K562 (cell line): Measurements from ENCODE around the gene CEP85L. TPM values are rescaled to one million over a fixed set of nuclear protein-coding genes. Genes with fewer than 3 reads are reported as not detected.

ENCODE experiments used
- ATAC-seq: fragments of 200-7000 bp; cut with Tn5 transposase; 3 replicates; pipeline ENCODE4 v1.9.1; 2020; ENCODE audit warnings: moderate library complexity
- BruUV-seq: library from RNA; stranded (reverse); fragments of 400-500 nt; replicated peaks from 2 replicates; lab custom pipeline; 2021; lab: Mats Ljungman, UMichigan
- CTCF ChIA-PET: fragments of 300-600 bp; formaldehyde crosslinking; extraction: SDS; loops from one replicate; lab custom pipeline; 2021; ENCODE audit warnings: low intra/inter-chr PET ratio; lab: Yijun Ruan, JAX
- POLR2A ChIA-PET: fragments of 300-600, 350-650 bp; sonication (Branson Sonifier 250); formaldehyde crosslinking; extraction: SDS; loops from one replicate; lab custom pipeline; 2021; ENCODE audit warnings: antibody characterized with exemption, inconsistent platforms; lab: Yijun Ruan, JAX
- DNase-seq, 4 experiments: peaks; one replicate each; pipeline versions ENCODE4 v3.0.0 to v3.0.0-alpha.2; 2011 to 2018; ENCODE audit warnings: low spot score in 3 of 4, mixed read lengths in 3 of 4; ENCODE audit errors: extremely low read depth in 1 of 4
- FAIRE-seq: peaks from 2 replicates; lab custom pipeline; 2011; peaks lifted over from hg19 to GRCh38; lab: Jason Lieb, UNC
- H2AFZ ChIP-seq: 2 replicates; pipeline ENCODE4 v1.6.0; 2011; ENCODE audit warnings: low read depth, low read length, control low read depth, inconsistent platforms
- H3K27ac ChIP-seq: fragments of 200-600 bp; 3 replicates; pipeline ENCODE4 v1.8.0; 2011; ENCODE audit warnings: low read depth, mild to moderate bottlenecking, control low read depth, inconsistent platforms, low read length, moderate library complexity, mixed read lengths; ENCODE audit errors: extremely low read depth
- H3K27me3 ChIP-seq, 2 experiments: fragments of 300-600 bp in 1 of 2; 2 replicates in 1 of 2; 3 replicates in 1 of 2; pipeline versions ENCODE4 v1.6.0 to v1.8.0; 2011; ENCODE audit warnings: inconsistent platforms in 2 of 2, low read length in 2 of 2, mild to moderate bottlenecking in 1 of 2, mixed read lengths in 1 of 2, moderate library complexity in 1 of 2; ENCODE audit not compliant: control insufficient read depth in 2 of 2, insufficient read depth in 2 of 2
- H3K36me3 ChIP-seq: fragments of 300-600 bp; 3 replicates; pipeline ENCODE4 v1.8.0; 2011; ENCODE audit warnings: mild to moderate bottlenecking, low read length, inconsistent platforms; ENCODE audit not compliant: control insufficient read depth, insufficient read depth
- H3K4me1 ChIP-seq, 2 experiments: fragments of 200-600 bp in 1 of 2; replicated peaks in 1 of 2; 2 replicates in 1 of 2; 3 replicates in 1 of 2; pipeline versions ENCODE4 v1.5.1 to v1.8.0; 2011; ENCODE audit warnings: inconsistent platforms in 2 of 2, low read length in 2 of 2, mild to moderate bottlenecking in 1 of 2, mixed read lengths in 1 of 2, moderate library complexity in 1 of 2; ENCODE audit not compliant: control insufficient read depth in 2 of 2, insufficient read depth in 2 of 2
- H3K4me2 ChIP-seq: 2 replicates; pipeline ENCODE4 v1.6.1; 2011; ENCODE audit warnings: low read length, control low read depth, inconsistent platforms, mixed read lengths; ENCODE audit not compliant: insufficient read depth
- H3K4me3 ChIP-seq: fragments of 200-600 bp; sonication (generic), shearing (Covaris generic); 2 replicates; pipeline ENCODE4 v1.5.1; 2016; ENCODE audit warnings: control low read depth, inconsistent platforms
- H3K79me2 ChIP-seq: fragments of 200-600 bp; 3 replicates; pipeline ENCODE4 v1.8.0; 2011; ENCODE audit warnings: low read length, inconsistent platforms; ENCODE audit not compliant: control insufficient read depth, insufficient read depth
- H3K9ac ChIP-seq, 2 experiments: 2 replicates each; pipeline versions ENCODE4 v1.6.0 to v1.6.1; 2011; ENCODE audit warnings: low read depth in 2 of 2, low read length in 2 of 2, control low read depth in 1 of 2, inconsistent platforms in 1 of 2, mild to moderate bottlenecking in 1 of 2, mixed read lengths in 1 of 2; ENCODE audit not compliant: insufficient read depth in 1 of 2
- H3K9me1 ChIP-seq: one replicate; pipeline ENCODE4 v1.6.0; 2011; ENCODE audit warnings: inconsistent platforms, mild to moderate bottlenecking, low read length, moderate library complexity; ENCODE audit not compliant: control insufficient read depth, insufficient read depth
- H3K9me3 ChIP-seq: replicated peaks from 2 replicates; pipeline ENCODE4 v1.5.1; 2011; ENCODE audit warnings: low read depth, low read length, inconsistent platforms; ENCODE audit not compliant: control insufficient read depth, insufficient read depth
- H4K20me1 ChIP-seq: replicated peaks from 2 replicates; pipeline ENCODE4 v1.6.1; 2011; ENCODE audit warnings: low read length, inconsistent platforms, mixed read lengths; ENCODE audit not compliant: control insufficient read depth, insufficient read depth
- ARID1B ChIP-seq: fragments of 450-650 bp; IDR thresholded peaks from 2 replicates; pipeline ENCODE4 v1.6.1; 2016; ENCODE audit warnings: antibody characterized with exemption, mild to moderate bottlenecking, inconsistent platforms
- DPF2 ChIP-seq: fragments of 450-650 bp; IDR thresholded peaks from 2 replicates; pipeline ENCODE4 v1.6.1; 2016
- EGR1 ChIP-seq: fragments of 450-650 bp; conservative IDR thresholded peaks from 2 replicates; pipeline ENCODE4 v1.6.1; 2017; ENCODE audit warnings: mild to moderate bottlenecking
- ETV6 ChIP-seq, 3 experiments: fragments of 150-350 bp in 1 of 3; sonication (generic) in 1 of 3; formaldehyde crosslinking in 1 of 3; IDR thresholded peaks; 2 replicates each; pipeline versions ENCODE4 v1.6.1 to v1.8.0; 2014 to 2022; ENCODE audit warnings: borderline replicate concordance in 2 of 3, low read depth in 2 of 3, antibody characterized with exemption in 1 of 3, low read length in 1 of 3, mild to moderate bottlenecking in 1 of 3, missing genetic modification reagents in 1 of 3
- L3MBTL2 ChIP-seq: fragments of 450-650 bp; IDR thresholded peaks from 2 replicates; pipeline ENCODE4 v1.6.1; 2016; ENCODE audit warnings: mild to moderate bottlenecking, moderate library complexity
- MEIS2 ChIP-seq: fragments of 450-650 bp; IDR thresholded peaks from 2 replicates; pipeline ENCODE4 v1.6.1; 2014; ENCODE audit warnings: mild to moderate bottlenecking; ENCODE audit not compliant: partially characterized antibody
- RBBP5 ChIP-seq: fragments of 200-600 bp; sonication (generic); IDR thresholded peaks from 2 replicates; pipeline ENCODE4 v1.6.1; 2012; ENCODE audit warnings: borderline replicate concordance, mild to moderate bottlenecking, low read length, control low read depth, inconsistent platforms; ENCODE audit not compliant: insufficient read depth, poor library complexity, severe bottlenecking
- RBM22 ChIP-seq: fragments of 200-400 bp; formaldehyde crosslinking; IDR thresholded peaks from 2 replicates; pipeline ENCODE4 v1.6.1; 2018; ENCODE audit warnings: low read length, low read depth; ENCODE audit not compliant: poor library complexity, severe bottlenecking
- TAL1 ChIP-seq: fragments of 450-650 bp; IDR thresholded peaks from 2 replicates; pipeline ENCODE4 v1.6.1; 2016; ENCODE audit warnings: mild to moderate bottlenecking
- ZFX ChIP-seq: sonication (generic); formaldehyde crosslinking; IDR thresholded peaks from 2 replicates; pipeline ENCODE4 v1.8.0; 2022; ENCODE audit warnings: mild to moderate bottlenecking, missing genetic modification reagents, moderate library complexity
- WGBS: fragments of 100-300 bp; shearing (Covaris generic); methylation state at CpG from one replicate; pipeline ENCODE4 v1.1.6; 2016; ENCODE audit warnings: low coverage, mixed read lengths; ENCODE audit not compliant: insufficient coverage; ENCODE audit errors: missing lambda C conversion rate; 5-methylcytosine and 5-hydroxymethylcytosine counted together
- in situ Hi-C: fragments of 300-500 bp; cut with MboI; formaldehyde crosslinking; loops from 4 replicates; pipeline ENCODE4 v1.15.0; 2018; ENCODE audit warnings: inconsistent platforms, mixed read lengths
- intact Hi-C: fragments of 100-400 bp; cut with micrococcal nuclease; formaldehyde crosslinking; loops from 2 replicates; pipeline ENCODE4 v1.14.2; 2022
- polyA plus RNA-seq, 8 experiments: library from polyadenylated mRNA; depleted of rRNA in 4 of 8; stranded (reverse) in 5 of 8; unstranded in 3 of 8; fragments of >200 nt; fragmentation: Nextera tagmentation in 2 of 8; fragmentation: Illumina TruSeq in 1 of 8; extraction: Ambion mirVana in 2 of 8; extraction: Trizol in 1 of 8; gene quantifications; 2 replicates each; pipeline versions ENCODE4 v1.2.1 to v1.2.3, GENCODE V29; 2011 to 2014; ENCODE audit warnings: inconsistent platforms in 1 of 8, missing spikeins in 1 of 8
- total RNA-seq, 7 experiments: library from RNA; depleted of rRNA in 6 of 7; stranded (reverse); fragments of >200 nt in 6 of 7; fragmentation: Illumina TruSeq in 2 of 7; extraction: Trizol in 2 of 7; gene quantifications; 2 replicates each; pipeline versions ENCODE4 v1.2.1 to v1.2.3, GENCODE V29; 2011 to 2021; ENCODE audit warnings: low replicate concordance in 1 of 7
- TF ChIP-seq, protein P1 (sequence below), 3 experiments: fragments of 200-800 bp in 1 of 3; sonication (Bioruptor generic) in 1 of 3; sonication (generic) in 1 of 3; formaldehyde crosslinking in 1 of 3; IDR thresholded peaks; 2 replicates each; pipeline versions ENCODE4 v1.6.1 to v1.8.0; 2016 to 2022; ENCODE audit warnings: mild to moderate bottlenecking in 2 of 3, missing compliant biosample characterization in 2 of 3, missing genetic modification characterization in 2 of 3, missing genetic modification reagents in 1 of 3
- TF ChIP-seq, protein P2 (sequence below): fragments of 450-650 bp; IDR thresholded peaks from 2 replicates; pipeline ENCODE4 v1.6.1; 2016
- TF ChIP-seq, protein P3 (sequence below): sonication (generic); formaldehyde crosslinking; IDR thresholded peaks from 2 replicates; pipeline ENCODE4 v1.8.0; 2022; ENCODE audit warnings: missing genetic modification reagents, mild to moderate bottlenecking, moderate library complexity, borderline replicate concordance

Gene CEP85L
- total and polyA plus RNA-seq, 9 of the 15 experiments (the other 6 are each of a cell fraction or from before 2014, with no cell fraction given): 4.5 to 15.8 (median 8.3) TPM

DNA sequence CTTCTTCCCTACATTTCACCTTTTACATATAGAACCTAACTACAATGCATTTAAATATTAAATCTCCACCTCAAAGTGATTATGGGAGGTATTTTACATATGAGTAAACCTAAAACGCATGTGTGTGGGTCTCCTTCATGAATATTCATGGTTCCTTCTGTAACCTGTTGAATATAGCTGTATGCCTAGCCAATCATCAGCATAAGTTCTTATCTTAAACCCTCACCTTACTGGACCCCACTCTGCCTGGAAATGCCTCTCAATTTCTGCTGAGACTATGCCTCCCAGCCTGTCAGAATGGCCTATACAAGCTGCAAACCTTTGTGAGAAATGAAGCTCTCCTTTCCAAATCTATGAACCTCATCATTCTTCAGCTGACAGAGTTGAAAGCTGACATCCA, 21.3 kb downstream of the CEP85L start:
- Histone ChIP-seq H2AFZ (no peak overlapping the region), H4K20me1 (no peaks in the 10 kb centered on the region), H3K79me2 (peaks cover 41% of the 10 kb centered on the region; the same call in 2 of the 3 replicates), H3K9me1 (no peaks in the 10 kb centered on the region), H3K4me3 (no peak overlapping the region), H3K27me3 (no peaks in the 10 kb centered on the region), H3K4me2 (no peak overlapping the region; the same call in 1 of the 2 replicates), H3K4me1 (peaks cover 9 to 12% of the 10 kb centered on the region in 2 experiments; a peak in 3 of 5 replicates), H3K9me3 (peaks cover 6% of the 10 kb centered on the region), H3K9ac (no peak overlapping the region), H3K27ac (no peak overlapping the region), H3K36me3 (peaks cover 17% of the 10 kb centered on the region)
- 38% methylated on average over 1 of the region's 1 CpG for WGBS
- peak; percentile 91 for ATAC-seq
- no peak for FAIRE-seq
- intact Hi-C loops: no loop called here
- TF ChIP-seq, protein P1, sequence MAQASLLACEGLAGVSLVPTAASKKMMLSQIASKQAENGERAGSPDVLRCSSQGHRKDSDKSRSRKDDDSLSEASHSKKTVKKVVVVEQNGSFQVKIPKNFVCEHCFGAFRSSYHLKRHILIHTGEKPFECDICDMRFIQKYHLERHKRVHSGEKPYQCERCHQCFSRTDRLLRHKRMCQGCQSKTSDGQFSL (CRISPR knock-in tag; IDR thresholded peaks at IDR 0.05): no peak
- TF ChIP-seq, protein P1 (tag; IDR thresholded peaks at IDR 0.05): no peak
- TF ChIP-seq EGR1 (no peak), MEIS2 (peak; percentile 29), ETV6 (IDR thresholded peaks at IDR 0.05; ENCODE audit: borderline replicate concordance in 1 of 2, low read depth in 2 of 2, low read length in 1 of 2) (no peak), ETV6 (CRISPR knock-in tag; IDR thresholded peaks at IDR 0.05; ENCODE audit: borderline replicate concordance) (no peak), TAL1 (peak; percentile 11; the same call in 1 of the 2 replicates), L3MBTL2 (no peak), ZFX (no peak), RBM22 (no peak), RBBP5 (no peak), DPF2 (peak; percentile 20; the same call in 1 of the 2 replicates), ARID1B (peak; percentile 39)
- TF ChIP-seq, protein P2, sequence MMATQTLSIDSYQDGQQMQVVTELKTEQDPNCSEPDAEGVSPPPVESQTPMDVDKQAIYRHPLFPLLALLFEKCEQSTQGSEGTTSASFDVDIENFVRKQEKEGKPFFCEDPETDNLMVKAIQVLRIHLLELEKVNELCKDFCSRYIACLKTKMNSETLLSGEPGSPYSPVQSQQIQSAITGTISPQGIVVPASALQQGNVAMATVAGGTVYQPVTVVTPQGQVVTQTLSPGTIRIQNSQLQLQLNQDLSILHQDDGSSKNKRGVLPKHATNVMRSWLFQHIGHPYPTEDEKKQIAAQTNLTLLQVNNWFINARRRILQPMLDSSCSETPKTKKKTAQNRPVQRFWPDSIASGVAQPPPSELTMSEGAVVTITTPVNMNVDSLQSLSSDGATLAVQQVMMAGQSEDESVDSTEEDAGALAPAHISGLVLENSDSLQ: peak; percentile 40; the same call in 1 of the 2 replicates
- TF ChIP-seq, protein P3, sequence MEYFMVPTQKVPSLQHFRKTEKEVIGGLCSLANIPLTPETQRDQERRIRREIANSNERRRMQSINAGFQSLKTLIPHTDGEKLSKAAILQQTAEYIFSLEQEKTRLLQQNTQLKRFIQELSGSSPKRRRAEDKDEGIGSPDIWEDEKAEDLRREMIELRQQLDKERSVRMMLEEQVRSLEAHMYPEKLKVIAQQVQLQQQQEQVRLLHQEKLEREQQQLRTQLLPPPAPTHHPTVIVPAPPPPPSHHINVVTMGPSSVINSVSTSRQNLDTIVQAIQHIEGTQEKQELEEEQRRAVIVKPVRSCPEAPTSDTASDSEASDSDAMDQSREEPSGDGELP: no peak
- DNase-seq: peak in 2 of 4 experiments; percentile 36 to 39
- BruUV-seq: no TSS peak
- POLR2A ChIA-PET: interaction anchor here (0.6 kb wide), 1 partner anchor 12 kb away, joined by 3 read pairs; no protein-coding TSS in a partner anchor
- CTCF ChIA-PET: no interaction called here
- in situ Hi-C loops: no loop called here
